Stimulated activated CD4-positive, alpha-beta T cell treated with anti-CD3 and anti-CD28 coated beads, Interleukin-1b, Interleukin-23, amount 100 ng/mL, for 24 hours (primary cell): ENCODE results near the gene SAMD3.
A peak's percentile ranks its signal among the peaks of the same experiment; 100 is the strongest.
"Not testable (repeated sequence)": the region's sequence is repeated elsewhere in the genome, so short reads cannot be mapped to it uniquely, and the experiment has no call there.

ENCODE experiments used
- DNase-seq, 4 experiments: peaks; one replicate each; pipeline ENCODE4 v3.0.0-alpha.2; 2020; ENCODE audit warnings: low read depth in 4 of 4, low spot score in 1 of 4

SAMD3 gene

GRCh38 chr6:130212215-130212874, 10.4 kb downstream of the SAMD3 start:
- DNase-seq: no peak

GRCh38 chr6:130211691-130212090, 11.1 kb downstream of the SAMD3 start:
- DNase-seq: no peak

- DNase-seq: no peak
Measured at GRCh38 chr6:130207979-130208649, 14.6 kb downstream of the SAMD3 start.

GRCh38 chr6:130206479-130206878, 16.3 kb downstream of the SAMD3 start:
- DNase-seq: no peak

- no peak for DNase-seq
Measured at GRCh38 chr6:130204322-130204721, 18.4 kb downstream of the SAMD3 start.

GRCh38 chr6:130203370-130203769, 19.4 kb downstream of the SAMD3 start:
- DNase-seq: no peak

GRCh38 chr6:130202782-130203181, 20.0 kb downstream of the SAMD3 start:
- DNase-seq: peak in 2 of 4 experiments; percentile 8 to 17

- no peak for DNase-seq
Measured at GRCh38 chr6:130200020-130200419, 22.7 kb downstream of the SAMD3 start.

- DNase-seq: no peak
Measured at GRCh38 chr6:130198483-130199035, 24.2 kb downstream of the SAMD3 start.

- DNase-seq: not testable (repeated sequence)
Measured at GRCh38 chr6:130197816-130198482, 24.8 kb downstream of the SAMD3 start.

- DNase-seq: not testable (repeated sequence)
Measured at GRCh38 chr6:130194434-130194833, 28.3 kb downstream of the SAMD3 start.

- no peak for DNase-seq
Measured at GRCh38 chr6:130190701-130191690, 31.8 kb downstream of the SAMD3 start.

GRCh38 chr6:130189531-130190397, 33.0 kb downstream of the SAMD3 start:
- DNase-seq: no peak

- no peak for DNase-seq
Measured at GRCh38 chr6:130188207-130188899, 34.4 kb downstream of the SAMD3 start.

- DNase-seq: no peak
Measured at GRCh38 chr6:130187335-130188206, 35.2 kb downstream of the SAMD3 start.

- DNase-seq: no peak
Measured at GRCh38 chr6:130185658-130186057, 37.1 kb downstream of the SAMD3 start.

- DNase-seq: no peak
Measured at GRCh38 chr6:130183271-130184222, 39.2 kb downstream of the SAMD3 start.
